ENCODE results near the gene DBP. TPM values are rescaled to one million over a fixed set of nuclear protein-coding genes. Genes with fewer than 3 reads are reported as not detected.

Gene DBP
- total and polyA plus RNA-seq, 10 of the 15 experiments (the other 5 are each of a cell fraction or from before 2014, with no cell fraction given): 2.0 to 10.6 (median 6.9) TPM

DNA sequence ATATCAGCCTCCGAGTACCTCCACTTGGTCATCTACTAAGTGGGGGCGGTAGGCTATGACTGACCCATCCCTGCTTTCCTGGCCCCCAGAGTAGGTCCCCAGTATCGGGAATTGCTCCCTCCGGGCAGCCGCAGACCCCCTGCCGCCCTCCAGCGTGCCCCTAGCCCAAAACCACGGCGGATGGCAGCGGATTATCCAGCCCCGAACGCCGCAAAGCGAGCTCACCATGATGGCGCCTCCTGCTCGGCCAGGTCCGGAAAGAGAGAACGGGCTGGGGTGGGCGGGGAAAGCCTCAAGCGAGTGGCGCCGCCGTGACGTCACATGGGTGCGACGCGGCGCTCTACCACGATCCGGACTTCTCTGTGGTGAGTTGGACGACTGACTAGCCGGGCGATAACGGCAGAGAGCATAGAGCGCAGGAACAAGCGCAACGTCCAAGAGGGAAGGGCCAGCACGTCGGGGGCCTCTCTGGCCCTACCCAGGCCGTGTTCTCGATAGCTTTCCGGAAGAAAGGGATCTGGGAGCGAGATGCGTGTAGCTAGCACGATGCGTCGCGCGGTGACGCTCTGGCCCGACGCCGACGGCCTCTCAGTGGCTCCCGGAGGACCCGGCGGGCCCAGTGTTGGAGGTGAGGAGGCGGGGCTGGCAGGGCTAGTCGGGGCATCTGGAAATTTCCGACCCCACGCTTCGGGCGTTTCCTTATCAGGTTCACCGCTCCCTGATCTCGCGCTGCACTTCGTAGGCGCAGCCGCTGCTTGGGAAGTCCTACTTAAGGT is 18.1 kb downstream of the DBP start, which contains the start of the genes RPL18 and SPHK2 (continued):
- peak; percentile 100 for TF ChIP-seq CREM (IDR thresholded peaks at IDR 0.05; ENCODE audit: low read depth)
- TF ChIP-seq POU2F2 (IDR thresholded peaks at IDR 0.05; ENCODE audit: borderline replicate concordance, low read depth, low read length): peak; percentile 90
- TF ChIP-seq HSF1 (IDR thresholded peaks at IDR 0.05; ENCODE audit: low read depth, low read length): 0 out of 2 replicates have a peak, but pooled peaks have one; percentile 33

DNA sequence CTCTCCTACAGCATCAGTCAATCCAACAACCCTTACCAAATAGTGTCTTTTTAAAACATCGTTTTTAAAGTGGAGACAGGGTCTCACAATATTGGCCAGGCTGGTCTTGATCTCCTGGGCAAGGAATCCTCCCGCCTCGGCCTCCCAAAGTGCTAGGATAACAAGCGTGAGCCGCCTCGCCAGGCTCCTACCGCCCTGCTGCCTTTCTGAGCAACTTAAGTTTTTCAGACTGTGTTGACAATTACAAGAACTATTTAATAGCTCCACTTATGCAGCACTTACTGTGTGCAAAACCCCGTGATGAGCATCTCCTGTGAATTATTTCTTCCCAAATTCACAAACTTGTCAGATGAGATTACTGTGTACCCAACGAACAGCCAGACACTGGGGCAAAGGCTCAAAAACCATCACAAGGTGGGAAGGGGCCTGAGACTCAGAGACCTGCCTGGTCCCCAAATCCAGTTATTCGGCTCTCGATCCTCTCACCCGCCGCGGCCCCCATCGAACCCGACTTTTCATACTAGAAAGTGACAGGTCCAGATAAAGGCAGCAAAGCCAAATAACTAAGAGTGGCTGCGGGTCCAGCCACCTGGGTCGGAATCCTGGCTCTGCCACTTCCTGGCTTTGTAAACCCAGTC is 18.8 kb downstream of the DBP start:
- no peak overlapping the region for H2AFZ ChIP-seq (ENCODE audit: control insufficient read depth, low read depth, low read length)
- no peak for TF ChIP-seq MTA2 (IDR thresholded peaks at IDR 0.05; ENCODE audit: low read depth)
- no peak for TF ChIP-seq CHD2 (IDR thresholded peaks at IDR 0.05; ENCODE audit: borderline replicate concordance, low read depth, low read length)
- 0 out of 2 replicates have a peak, but pooled peaks have one; percentile 18 for TF ChIP-seq LARP7 (IDR thresholded peaks at IDR 0.05)
- TF ChIP-seq GATAD2B (conservative IDR thresholded peaks at IDR 0.05; ENCODE audit: low read depth): 0 out of 2 replicates have a peak, but pooled peaks have one; percentile 13
- TF ChIP-seq CHD1 (IDR thresholded peaks at IDR 0.05; ENCODE audit: low read depth, low read length): 0 out of 2 replicates have a peak, but pooled peaks have one; percentile 15
- no peak for TF ChIP-seq IRF3 (IDR thresholded peaks at IDR 0.05)
- 0 out of 2 replicates have a peak, but pooled peaks have one; percentile 28 for TF ChIP-seq WRNIP1 (IDR thresholded peaks at IDR 0.05; ENCODE audit: borderline replicate concordance, low read depth, low read length)
- TF ChIP-seq MYB (IDR thresholded peaks at IDR 0.05; ENCODE audit: borderline replicate concordance, low read depth, low read length): no peak
- TF ChIP-seq CHD4 (IDR thresholded peaks at IDR 0.05): no peak
- no peak for TF ChIP-seq DPF2 (IDR thresholded peaks at IDR 0.05)
- TF ChIP-seq IRF4 (IDR thresholded peaks at IDR 0.05; ENCODE audit: low read depth, low read length): no peak
- TF ChIP-seq NFYA (IDR thresholded peaks at IDR 0.05; ENCODE audit: borderline replicate concordance, low read depth, low read length): no peak
- TF ChIP-seq PKNOX1 (IDR thresholded peaks at IDR 0.05): no peak
- H3K79me2 ChIP-seq (ENCODE audit: control insufficient read depth, insufficient read depth, low read length): peaks cover 51% of the 10 kb centered on the region
- 1% methylated on average over 18 of the region's 18 CpGs for WGBS (ENCODE audit: insufficient coverage, insufficient replicate concordance, low lambda C conversion rate, missing lambda C conversion rate)
- in situ Hi-C loops (cut with MboI): no loop called here
- no peaks in the 10 kb centered on the region for H3K27me3 ChIP-seq (replicated peaks in 1 of 2; ENCODE audit: control insufficient read depth in 2 of 2, insufficient read depth in 2 of 2, low read length in 1 of 2)
- BruUV-seq (replicated peaks): TSS peak; percentile 84
- peak overlapping the region; percentile 93 for H3K4me3 ChIP-seq
- no peak for ATAC-seq
- ChIA-PET RAD21 (ENCODE audit: unreplicated experiment) (interaction anchor here (0.6 to 1.6 kb wide), 6 partner anchors 9 to 710 kb away, joined by 3 to 15 read pairs (median 6); no protein-coding TSS in a partner anchor), CTCF (interaction anchor here (1.2 to 1.8 kb wide), 5 partner anchors 10 to 129 kb away, joined by 3 to 8 read pairs (median 6); partner anchors contain the start of gene CA11), SMC1A (ENCODE audit: uncharacterized antibody, unreplicated experiment) (interaction anchor here (1.0 to 1.7 kb wide), 3 partner anchors 15 to 34 kb away, joined by 3 to 4 read pairs (median 3); no protein-coding TSS in a partner anchor), POLR2A (interaction anchor here (0.6 to 6.6 kb wide), 7 partner anchors 10 to 1356 kb away, joined by 3 to 62 read pairs (median 5); partner anchors contain the start of genes CA11, GYS1 and RUVBL2)
- H3K4me2 ChIP-seq (ENCODE audit: control insufficient read depth, insufficient read depth): peak overlapping the region; percentile 88
- intact Hi-C loops (cut with micrococcal nuclease; ENCODE audit: unreplicated experiment): no loop called here
- no peak for FAIRE-seq
- peaks cover 25 to 32% of the 10 kb centered on the region in 2 experiments for H3K36me3 ChIP-seq (ENCODE audit: control insufficient read depth in 2 of 2, insufficient read depth in 2 of 2, low read length in 1 of 2)
- DNase-seq (ENCODE audit: low read depth, low spot score): no peak
- peaks cover 15% of the 10 kb centered on the region for H4K20me1 ChIP-seq (ENCODE audit: control insufficient read depth, insufficient read depth)
- no peaks in the 10 kb centered on the region for H3K9me3 ChIP-seq (replicated peaks; ENCODE audit: control insufficient read depth, insufficient read depth, low read length)
- H3K9ac ChIP-seq (ENCODE audit: control insufficient read depth, insufficient read depth, low read length): peak overlapping the region; percentile 99
- peak overlapping the region; percentile 95 for H3K27ac ChIP-seq (ENCODE audit: control insufficient read depth, insufficient read depth)
- peaks cover 22% of the 10 kb centered on the region for H3K4me1 ChIP-seq (ENCODE audit: control insufficient read depth, insufficient read depth, low read length)
